ENCODE results near the gene TRPT1. TPM values are rescaled to one million over a fixed set of nuclear protein-coding genes. Genes with fewer than 3 reads are reported as not detected.
"Not testable (repeated sequence)": the region's sequence is repeated elsewhere in the genome, so short reads cannot be mapped to it uniquely, and the experiment has no call there.

Gene TRPT1
- total RNA-seq, 1 experiment from 2014 or later = 43.1 TPM

DNA sequence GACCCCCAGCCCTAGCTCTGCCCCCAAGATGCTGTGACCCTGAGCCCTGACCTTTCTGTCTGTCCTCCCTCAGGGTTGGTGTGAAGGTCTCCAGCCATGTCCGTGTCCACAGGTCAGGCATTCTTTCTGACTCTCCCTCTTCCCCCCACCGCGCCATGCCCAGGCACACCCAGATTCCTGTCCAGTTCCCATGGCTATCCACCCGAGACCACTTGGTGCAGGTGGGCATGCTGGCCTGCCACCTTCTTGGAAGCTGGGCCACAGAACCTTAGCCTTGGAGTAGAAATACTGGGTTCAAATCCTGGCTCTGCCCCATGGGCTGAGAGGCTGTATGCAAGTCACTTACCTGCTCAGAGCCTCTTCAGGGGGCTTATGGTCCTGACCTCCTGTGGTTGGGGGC is 23.1 kb upstream of the TRPT1 start:
- DNase-seq = no peak
- intact Hi-C loops (cut with micrococcal nuclease; ENCODE audit: unreplicated experiment) = loop anchor here (10.0 kb wide), 1 partner anchor 56 kb away; the partner anchor contains the start of genes CATSPERZ and ESRRA
- Mint-ChIP-seq H3K27me3 (ENCODE audit: unreplicated experiment) (no peaks in the 10 kb centered on the region), H3K4me3 (ENCODE audit: low read depth, unreplicated experiment) (no peak overlapping the region), H3K27ac (ENCODE audit: unreplicated experiment) (peak overlapping the region; percentile 44), H3K36me3 (ENCODE audit: insufficient read depth, unreplicated experiment) (peaks cover 87% of the 10 kb centered on the region), H3K9me3 (ENCODE audit: low read depth, unreplicated experiment) (no peaks in the 10 kb centered on the region), H3K4me1 (ENCODE audit: low read depth, unreplicated experiment) (peaks cover 14% of the 10 kb centered on the region)
- no TSS peak for BruUV-seq (replicated peaks)
- TF ChIP-seq, protein P1, sequence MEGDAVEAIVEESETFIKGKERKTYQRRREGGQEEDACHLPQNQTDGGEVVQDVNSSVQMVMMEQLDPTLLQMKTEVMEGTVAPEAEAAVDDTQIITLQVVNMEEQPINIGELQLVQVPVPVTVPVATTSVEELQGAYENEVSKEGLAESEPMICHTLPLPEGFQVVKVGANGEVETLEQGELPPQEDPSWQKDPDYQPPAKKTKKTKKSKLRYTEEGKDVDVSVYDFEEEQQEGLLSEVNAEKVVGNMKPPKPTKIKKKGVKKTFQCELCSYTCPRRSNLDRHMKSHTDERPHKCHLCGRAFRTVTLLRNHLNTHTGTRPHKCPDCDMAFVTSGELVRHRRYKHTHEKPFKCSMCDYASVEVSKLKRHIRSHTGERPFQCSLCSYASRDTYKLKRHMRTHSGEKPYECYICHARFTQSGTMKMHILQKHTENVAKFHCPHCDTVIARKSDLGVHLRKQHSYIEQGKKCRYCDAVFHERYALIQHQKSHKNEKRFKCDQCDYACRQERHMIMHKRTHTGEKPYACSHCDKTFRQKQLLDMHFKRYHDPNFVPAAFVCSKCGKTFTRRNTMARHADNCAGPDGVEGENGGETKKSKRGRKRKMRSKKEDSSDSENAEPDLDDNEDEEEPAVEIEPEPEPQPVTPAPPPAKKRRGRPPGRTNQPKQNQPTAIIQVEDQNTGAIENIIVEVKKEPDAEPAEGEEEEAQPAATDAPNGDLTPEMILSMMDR (IDR thresholded peaks at IDR 0.05; ENCODE audit: unreplicated experiment) = no peak
- CTCF ChIA-PET = no interaction called here

DNA sequence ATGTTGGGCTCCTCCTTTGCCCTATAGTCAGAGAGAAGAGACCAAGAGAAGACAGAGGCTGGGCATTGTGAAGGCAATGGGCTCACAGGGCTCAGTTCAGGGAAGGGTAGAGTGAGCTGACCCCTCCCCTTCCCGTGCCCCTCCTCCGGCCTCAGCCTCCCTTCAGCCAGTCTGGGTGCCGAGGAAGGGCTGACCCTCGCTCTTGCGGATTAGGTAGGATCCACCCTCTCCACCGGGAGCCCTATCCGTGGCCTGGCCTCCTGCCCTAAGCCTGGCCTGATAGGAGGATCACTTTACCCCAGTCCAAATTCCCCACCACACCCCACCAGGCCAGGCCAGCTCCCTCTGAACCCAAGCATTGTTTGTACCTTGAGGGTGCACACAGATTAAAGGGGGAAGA is 22.6 kb upstream of the TRPT1 start:
- BruUV-seq (replicated peaks) = no TSS peak
- TF ChIP-seq, protein P1 (IDR thresholded peaks at IDR 0.05; ENCODE audit: unreplicated experiment) = no peak
- H3K4me3 Mint-ChIP-seq (ENCODE audit: low read depth, unreplicated experiment) = peak overlapping the region; percentile 96
- H3K9me3 Mint-ChIP-seq (ENCODE audit: low read depth, unreplicated experiment) = no peaks in the 10 kb centered on the region
- intact Hi-C loops (cut with micrococcal nuclease; ENCODE audit: unreplicated experiment) = loop anchor here (10.0 kb wide), 1 partner anchor 56 kb away; the partner anchor contains the start of genes CATSPERZ and ESRRA
- H3K27me3 Mint-ChIP-seq (ENCODE audit: unreplicated experiment) = no peaks in the 10 kb centered on the region
- peak overlapping the region; percentile 44 for H3K27ac Mint-ChIP-seq (ENCODE audit: unreplicated experiment)
- H3K4me1 Mint-ChIP-seq (ENCODE audit: low read depth, unreplicated experiment) = peaks cover 18% of the 10 kb centered on the region
- H3K36me3 Mint-ChIP-seq (ENCODE audit: insufficient read depth, unreplicated experiment) = peaks cover 87% of the 10 kb centered on the region
- CTCF ChIA-PET = no interaction called here
- no peak for DNase-seq

DNA sequence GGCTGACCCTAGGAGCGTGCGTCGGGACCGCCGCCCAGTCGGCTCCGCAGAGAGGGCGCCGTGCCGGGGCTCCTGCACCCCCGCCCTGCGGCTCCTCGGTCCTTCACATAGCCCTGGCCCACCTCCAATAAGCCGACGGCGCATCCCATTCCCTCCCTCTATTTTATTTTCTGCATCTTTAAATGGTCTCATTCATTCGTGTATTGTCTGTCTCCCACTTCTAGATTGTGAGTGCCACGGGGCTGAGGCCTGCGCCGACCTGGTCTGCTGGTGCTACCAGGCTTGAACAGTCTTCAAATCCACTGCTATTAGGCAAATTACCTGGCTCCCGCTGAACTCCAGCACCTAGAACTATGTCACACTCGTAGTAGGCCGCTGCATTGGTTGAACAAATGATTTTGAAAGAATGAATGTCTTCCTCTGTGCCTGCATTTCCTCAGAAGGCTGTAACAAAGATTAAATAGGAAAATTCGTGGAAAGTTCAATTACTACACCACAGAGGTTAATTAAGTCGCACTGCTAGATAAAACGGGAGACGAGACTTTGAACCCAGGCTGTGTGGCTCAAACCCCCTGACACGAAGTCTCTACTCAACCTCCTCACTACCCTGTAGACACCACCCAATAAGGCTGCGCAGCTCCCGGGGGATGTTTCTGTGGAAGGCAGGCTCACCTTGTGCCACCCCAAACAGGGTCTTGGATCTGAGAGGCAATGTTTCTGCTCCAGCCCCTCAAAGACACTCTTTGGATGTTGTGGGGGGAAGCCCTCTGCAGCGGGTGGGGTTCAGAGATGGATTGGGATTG is 21.9 kb upstream of the TRPT1 start:
- no TSS peak for BruUV-seq (replicated peaks)
- H3K4me3 Mint-ChIP-seq (ENCODE audit: low read depth, unreplicated experiment) = peak overlapping the region; percentile 96

DNA sequence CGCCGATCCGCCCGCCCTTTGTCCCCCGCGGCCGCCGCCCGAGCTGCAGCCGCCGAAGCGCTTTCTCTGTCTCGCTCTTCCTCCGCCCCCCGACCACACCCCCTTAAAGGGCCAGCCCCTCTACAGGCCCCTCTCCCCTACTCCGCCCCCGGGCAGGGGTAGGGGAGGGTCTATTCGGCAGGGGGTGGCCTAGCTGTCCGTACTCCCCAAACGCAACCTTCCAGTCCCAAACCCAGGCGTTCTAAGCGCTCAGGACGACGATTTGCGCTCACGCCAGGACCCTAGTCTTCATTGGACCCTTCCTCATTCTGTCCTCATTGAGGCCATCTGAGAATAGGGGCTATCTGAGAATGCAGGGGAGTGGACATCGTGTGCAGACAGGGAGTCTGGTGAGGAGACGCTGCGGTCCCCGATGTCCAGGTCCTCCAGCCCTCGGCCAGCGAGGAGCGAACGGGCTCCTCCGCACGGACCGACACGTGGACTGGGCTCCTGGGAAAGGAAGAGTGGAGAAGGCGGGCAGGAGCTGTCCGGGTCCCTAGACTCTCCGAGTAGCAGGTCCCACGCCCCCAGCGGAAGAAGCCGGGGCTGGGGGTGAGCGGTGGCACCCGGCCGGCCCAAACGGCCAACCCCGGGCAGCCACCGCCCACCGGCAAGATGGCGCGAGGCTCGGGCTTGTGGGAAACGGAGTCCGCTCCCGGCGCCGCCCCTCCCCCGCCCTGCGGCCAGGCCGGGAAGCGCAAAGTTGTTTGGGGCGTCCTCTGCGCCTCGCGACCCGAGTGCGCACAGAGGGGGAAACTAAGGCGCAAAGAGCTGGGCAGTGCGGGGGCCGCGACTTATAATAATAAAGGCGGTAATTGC is 21.1 kb upstream of the TRPT1 start, which contains the start of gene PPP1R14B:
PPP1R14B (minus strand) TSS at position 73 of the 858 bp plus-strand sequence. CDS start 270 bp downstream, outside the sequence.
- Mint-ChIP-seq H3K36me3 (ENCODE audit: insufficient read depth, unreplicated experiment) (peaks cover 95% of the 10 kb centered on the region), H3K4me3 (ENCODE audit: low read depth, unreplicated experiment) (peak within 1 kb of the TSS; percentile 96), H3K9me3 (ENCODE audit: low read depth, unreplicated experiment) (no peaks in the 10 kb centered on the region), H3K27ac (ENCODE audit: unreplicated experiment) (peak within 1 kb of the TSS; percentile 96), H3K27me3 (ENCODE audit: unreplicated experiment) (no peaks in the 10 kb centered on the region), H3K4me1 (ENCODE audit: low read depth, unreplicated experiment) (peaks cover 28% of the 10 kb centered on the region)
- no TSS peak for BruUV-seq (replicated peaks)
- intact Hi-C loops (cut with micrococcal nuclease; ENCODE audit: unreplicated experiment) = loop anchor here (10.0 kb wide), 1 partner anchor 58 kb away; the partner anchor contains the start of genes CATSPERZ and ESRRA
- DNase-seq = peak; percentile 95
- CTCF ChIA-PET = interaction anchor here (0.6 to 1.5 kb wide), 2 partner anchors 10 to 39 kb away, joined by 6 to 7 read pairs; no protein-coding TSS in a partner anchor
- TF ChIP-seq, protein P1 (IDR thresholded peaks at IDR 0.05; ENCODE audit: unreplicated experiment) = no peak

More for the DNA sequence above, 21.9 kb upstream of the TRPT1 start:
- Mint-ChIP-seq H3K27ac (ENCODE audit: unreplicated experiment) (peak overlapping the region; percentile 84), H3K4me1 (ENCODE audit: low read depth, unreplicated experiment) (peaks cover 25% of the 10 kb centered on the region), H3K9me3 (ENCODE audit: low read depth, unreplicated experiment) (no peaks in the 10 kb centered on the region), H3K27me3 (ENCODE audit: unreplicated experiment) (no peaks in the 10 kb centered on the region), H3K36me3 (ENCODE audit: insufficient read depth, unreplicated experiment) (peaks cover 92% of the 10 kb centered on the region)
- DNase-seq = no peak
- intact Hi-C loops (cut with micrococcal nuclease; ENCODE audit: unreplicated experiment) = loop anchor here (10.0 kb wide), 1 partner anchor 57 kb away; the partner anchor contains the start of genes CATSPERZ and ESRRA
- TF ChIP-seq, protein P1 (IDR thresholded peaks at IDR 0.05; ENCODE audit: unreplicated experiment) = no peak
- CTCF ChIA-PET = interaction anchor here (0.6 to 1.5 kb wide), 2 partner anchors 11 to 40 kb away, joined by 6 to 7 read pairs; no protein-coding TSS in a partner anchor

DNA sequence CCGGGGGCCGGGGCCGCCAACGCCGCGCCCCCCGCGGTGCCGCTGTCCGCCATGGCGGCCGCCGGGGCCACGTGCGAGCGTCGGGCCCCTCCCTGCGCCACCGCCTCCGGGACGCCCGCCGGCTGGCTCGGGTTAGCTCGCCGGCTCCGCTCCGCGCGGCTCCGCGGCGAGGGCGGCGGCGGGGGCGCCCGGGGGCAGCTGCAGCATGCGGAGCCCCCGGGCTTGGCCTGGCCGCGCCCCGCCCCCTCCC is 20.6 kb upstream of the TRPT1 start:
- CTCF ChIA-PET = interaction anchor here (1.5 to 1.6 kb wide), 2 partner anchors 9 to 22 kb away, joined by 4 to 7 read pairs; no protein-coding TSS in a partner anchor
- Mint-ChIP-seq H3K4me3 (ENCODE audit: low read depth, unreplicated experiment) (peak overlapping the region; percentile 96), H3K27ac (ENCODE audit: unreplicated experiment) (peak overlapping the region; percentile 96), H3K36me3 (ENCODE audit: insufficient read depth, unreplicated experiment) (peaks cover 95% of the 10 kb centered on the region), H3K4me1 (ENCODE audit: low read depth, unreplicated experiment) (peaks cover 28% of the 10 kb centered on the region)
- intact Hi-C loops (cut with micrococcal nuclease; ENCODE audit: unreplicated experiment) = loop anchor here (10.0 kb wide), 1 partner anchor 58 kb away; the partner anchor contains the start of genes CATSPERZ and ESRRA
- not testable (repeated sequence) for H3K9me3 Mint-ChIP-seq (ENCODE audit: low read depth, unreplicated experiment); DNase-seq; BruUV-seq (replicated peaks); H3K27me3 Mint-ChIP-seq (ENCODE audit: unreplicated experiment)
